CD14-positive monocyte (primary cell): Measurements from ENCODE around the gene MATCAP1. TPM values are rescaled to one million over a fixed set of nuclear protein-coding genes. Genes with fewer than 3 reads are reported as not detected.

Experiments used
- DNase-seq, 3 donors: peaks; one replicate each; pipeline ENCODE4 v3.0.0-alpha.2; 2011 to 2022
- H2AFZ ChIP-seq: 2 replicates; pipeline ENCODE4 v1.6.0; 2012; ENCODE audit warnings: mild to moderate bottlenecking, low read depth, low read length, inconsistent platforms; ENCODE audit not compliant: insufficient read depth, poor library complexity, severe bottlenecking
- H3K27ac ChIP-seq, 2 donors: 1 replicate in 1 of 2; 2 replicates in 1 of 2; pipeline ENCODE4 v1.5.1; 2012 to 2013; ENCODE audit warnings: low read length in 2 of 2, control low read depth in 1 of 2, inconsistent platforms in 1 of 2, low read depth in 1 of 2, mild to moderate bottlenecking in 1 of 2
- H3K27me3 ChIP-seq, 2 donors: one replicate each; pipeline versions ENCODE4 v1.6.0 to v1.6.1; 2011 to 2013; ENCODE audit warnings: low read length in 2 of 2; ENCODE audit not compliant: control insufficient read depth in 2 of 2, insufficient read depth in 2 of 2
- H3K36me3 ChIP-seq, 2 donors: replicated peaks in 1 of 2; 1 replicate in 1 of 2; 2 replicates in 1 of 2; pipeline versions ENCODE4 v1.5.1 to v1.6.1; 2012 to 2013; ENCODE audit warnings: low read length in 2 of 2, control low read depth in 1 of 2, inconsistent platforms in 1 of 2, mild to moderate bottlenecking in 1 of 2; ENCODE audit not compliant: insufficient read depth in 2 of 2, control insufficient read depth in 1 of 2
- H3K4me1 ChIP-seq, 2 donors: 1 replicate in 1 of 2; 2 replicates in 1 of 2; pipeline versions ENCODE4 v1.5.1 to v1.6.1; 2012 to 2013; ENCODE audit warnings: low read length in 2 of 2, control low read depth in 1 of 2, inconsistent platforms in 1 of 2, mild to moderate bottlenecking in 1 of 2, moderate library complexity in 1 of 2; ENCODE audit not compliant: insufficient read depth in 2 of 2, control insufficient read depth in 1 of 2
- H3K4me2 ChIP-seq: replicated peaks from 2 replicates; pipeline ENCODE3; 2012; ENCODE audit warnings: low read length, moderate library complexity, mild to moderate bottlenecking; ENCODE audit not compliant: poor library complexity, severe bottlenecking; ENCODE audit errors: extremely low read depth
- H3K4me3 ChIP-seq, 3 experiments: fragments of 200-600 bp in 1 of 3; sonication (generic) in 1 of 3; replicated peaks in 1 of 3; 1 replicate in 2 of 3; 2 replicates in 1 of 3; pipeline ENCODE4 v1.5.1; 2011 to 2013; ENCODE audit warnings: low read length in 3 of 3, mild to moderate bottlenecking in 3 of 3, control low read depth in 2 of 3, low read depth in 2 of 3, inconsistent platforms in 1 of 3, moderate library complexity in 1 of 3
- H3K79me2 ChIP-seq: 2 replicates; pipeline ENCODE4 v1.6.0; 2012; ENCODE audit warnings: mild to moderate bottlenecking, control low read depth, inconsistent platforms, low read length, moderate library complexity; ENCODE audit not compliant: insufficient read depth
- H3K9ac ChIP-seq: 2 replicates; pipeline ENCODE4 v1.6.0; 2017; ENCODE audit warnings: low read length, mild to moderate bottlenecking; ENCODE audit not compliant: insufficient read depth, poor library complexity, severe bottlenecking
- H3K9me3 ChIP-seq, 2 donors: replicated peaks in 1 of 2; 1 replicate in 1 of 2; 2 replicates in 1 of 2; pipeline versions ENCODE4 v1.5.1 to v1.6.1; 2012 to 2013; ENCODE audit warnings: low read length in 2 of 2, control low read depth in 1 of 2; ENCODE audit not compliant: control insufficient read depth in 1 of 2, insufficient read depth in 1 of 2
- H4K20me1 ChIP-seq: 2 replicates; pipeline ENCODE4 v1.6.0; 2012; ENCODE audit warnings: mild to moderate bottlenecking, low read length, control low read depth, moderate library complexity; ENCODE audit not compliant: insufficient read depth
- H3K27ac Mint-ChIP-seq, 7 donors: one replicate each; pipeline ENCODE4 v1.8.0; 2020; ENCODE audit warnings: mild to moderate bottlenecking in 7 of 7, mixed read lengths in 7 of 7, moderate library complexity in 6 of 7, inconsistent platforms in 2 of 7
- H3K27me3 Mint-ChIP-seq, 3 donors: one replicate each; pipeline ENCODE4 v1.8.0; 2021 to 2022; ENCODE audit warnings: low read depth in 3 of 3, mild to moderate bottlenecking in 3 of 3, mixed read lengths in 3 of 3, moderate library complexity in 3 of 3, inconsistent platforms in 1 of 3
- H3K36me3 Mint-ChIP-seq, 2 donors: one replicate each; pipeline ENCODE4 v1.8.0; 2020; ENCODE audit warnings: mixed read lengths in 2 of 2, inconsistent platforms in 1 of 2, mild to moderate bottlenecking in 1 of 2
- H3K4me1 Mint-ChIP-seq: one replicate; pipeline ENCODE4 v1.8.0; 2020; ENCODE audit warnings: mild to moderate bottlenecking, mixed read lengths
- H3K4me3 Mint-ChIP-seq, 2 donors: one replicate each; pipeline ENCODE4 v1.8.0; 2020; ENCODE audit warnings: mild to moderate bottlenecking in 2 of 2, mixed read lengths in 2 of 2, moderate library complexity in 1 of 2
- H3K9me3 Mint-ChIP-seq, 7 donors: one replicate each; pipeline ENCODE4 v1.8.0; 2020 to 2022; ENCODE audit warnings: mixed read lengths in 7 of 7, mild to moderate bottlenecking in 6 of 7, moderate library complexity in 6 of 7, inconsistent platforms in 2 of 7
- CTCF ChIP-seq: fragments of 200-600 bp; IDR thresholded peaks from one replicate; pipeline ENCODE4 v1.8.0; 2022; ENCODE audit warnings: antibody characterized with exemption, mild to moderate bottlenecking
- WGBS: methylation state at CpG from one replicate; pipeline ENCODE4 v1.1.5; 2013; ENCODE audit warnings: missing lambda C conversion rate; ENCODE audit not compliant: insufficient coverage; 5-methylcytosine and 5-hydroxymethylcytosine counted together
- intact Hi-C, 2 donors: fragments of 100-400 bp; cut with micrococcal nuclease; formaldehyde crosslinking; loops; one replicate each; pipeline versions ENCODE4 v1.15.0 to v1.15.1; 2023
- polyA plus RNA-seq, 3 donors: library from polyadenylated mRNA; depleted of rRNA in 1 of 3; unstranded in 2 of 3; stranded (reverse) in 1 of 3; fragments of 300-500 nt in 2 of 3; fragments of >200 nt in 1 of 3; fragmentation: Illumina TruSeq in 2 of 3; gene quantifications; 1 replicate in 2 of 3; 2 replicates in 1 of 3; pipeline ENCODE4 v1.2.3, GENCODE V29; 2012 to 2021

MATCAP1 gene
- polyA plus RNA-seq, 3 donors: 0.58 to 43.3 (median 0.99) TPM

GRCh38 chr16:67212766-67213165 is 29.0 kb upstream of the MATCAP1 start:
- H3K4me1 Mint-ChIP-seq: peaks cover 30% of the 10 kb centered on the region

GRCh38 chr16:67211674-67212073 is 27.9 kb upstream of the MATCAP1 start:
- Histone ChIP-seq H3K9me3 (no peaks in the 10 kb centered on the region), H3K9ac (no peak overlapping the region), H4K20me1 (no peaks in the 10 kb centered on the region), H3K4me1 (peaks cover 6% of the 10 kb centered on the region in 2 donors), H3K79me2 (no peaks in the 10 kb centered on the region), H3K4me3 (no peak overlapping the region), H3K27ac (no peak overlapping the region), H3K27me3 (no peaks in the 10 kb centered on the region), H3K4me2 (no peak overlapping the region), H3K36me3 (peaks cover 0 to 2% of the 10 kb centered on the region in 2 donors), H2AFZ (no peak overlapping the region)
- no peak for DNase-seq
- intact Hi-C loops: no loop called here
- TF ChIP-seq CTCF: no peak
- H3K4me1 Mint-ChIP-seq: peaks cover 19% of the 10 kb centered on the region
- H3K4me3 Mint-ChIP-seq: no peak overlapping the region
- peaks cover 0 to 7% (median 7%) of the 10 kb centered on the region in 3 donors for H3K27me3 Mint-ChIP-seq
- H3K9me3 Mint-ChIP-seq: peaks cover 0 to 2% (median 0%) of the 10 kb centered on the region in 7 donors
- H3K27ac Mint-ChIP-seq: no peak overlapping the region
- WGBS: 96% methylated on average over 7 of the region's 7 CpGs
- peaks cover 6 to 7% of the 10 kb centered on the region in 2 donors for H3K36me3 Mint-ChIP-seq

More at GRCh38 chr16:67212766-67213165, 29.0 kb upstream of the MATCAP1 start:
- no peak overlapping the region for H3K9ac ChIP-seq
- no peak overlapping the region for H3K4me2 ChIP-seq
- peaks cover 0 to 11% (median 7%) of the 10 kb centered on the region in 3 donors for H3K27me3 Mint-ChIP-seq
- peaks cover 6 to 7% of the 10 kb centered on the region in 2 donors for H3K36me3 Mint-ChIP-seq
- H2AFZ ChIP-seq: no peak overlapping the region
- intact Hi-C loops: no loop called here
- no peaks in the 10 kb centered on the region for H3K36me3 ChIP-seq
- no peak for TF ChIP-seq CTCF
- peaks cover 17% of the 10 kb centered on the region in 2 donors for H3K4me1 ChIP-seq
- no peaks in the 10 kb centered on the region for H3K27me3 ChIP-seq
- no peaks in the 10 kb centered on the region for H3K9me3 Mint-ChIP-seq
- no peak overlapping the region for H3K4me3 ChIP-seq
- no peaks in the 10 kb centered on the region for H4K20me1 ChIP-seq
- H3K9me3 ChIP-seq: no peaks in the 10 kb centered on the region
- no peak overlapping the region for H3K4me3 Mint-ChIP-seq
- H3K79me2 ChIP-seq: no peaks in the 10 kb centered on the region
- DNase-seq: no peak
- H3K27ac ChIP-seq: no peak overlapping the region
- H3K27ac Mint-ChIP-seq: no peak overlapping the region
